Measurements from ENCODE around the gene PLA2G15.

Gene PLA2G15

DNA sequence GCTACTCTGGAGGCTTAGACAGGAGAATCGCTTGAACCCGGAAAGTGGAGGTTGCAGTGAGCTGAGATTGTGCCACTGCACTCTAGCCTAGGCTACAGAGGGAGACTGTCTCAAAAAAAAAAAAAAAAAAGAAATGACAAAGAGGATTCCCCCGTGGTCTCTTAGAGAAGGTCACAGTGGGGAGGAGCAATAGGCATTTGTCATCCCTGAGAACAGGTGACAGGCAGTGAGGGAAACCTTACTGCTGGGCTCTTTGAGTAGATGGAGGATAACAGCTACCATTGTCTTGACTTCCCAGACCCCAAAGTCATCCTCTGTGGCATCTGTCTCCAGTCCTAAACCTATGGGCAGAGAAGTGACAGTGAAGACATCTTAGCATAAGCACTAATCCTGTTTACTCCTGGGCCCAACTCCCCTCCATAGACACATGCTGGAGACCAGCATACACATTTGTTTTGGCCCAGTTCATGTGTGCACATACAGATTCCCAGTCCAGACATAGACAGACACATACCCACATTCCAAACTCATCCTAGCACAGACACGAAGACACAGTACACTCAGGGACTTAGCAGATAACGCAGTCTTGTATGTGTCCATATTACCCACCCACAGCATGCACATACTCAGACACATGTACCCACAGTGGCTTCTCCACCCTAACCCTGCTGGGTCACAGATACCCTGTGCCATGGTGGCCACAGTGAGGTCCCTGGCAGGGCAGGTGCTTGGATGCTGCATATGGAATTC lies 11.9 kb upstream of the PLA2G15 start:
- DNase-seq: no peak

- DNase-seq: no peak
Measured at GRCh38 chr16:68233835-68234187, 11.4 kb upstream of the PLA2G15 start.

DNA sequence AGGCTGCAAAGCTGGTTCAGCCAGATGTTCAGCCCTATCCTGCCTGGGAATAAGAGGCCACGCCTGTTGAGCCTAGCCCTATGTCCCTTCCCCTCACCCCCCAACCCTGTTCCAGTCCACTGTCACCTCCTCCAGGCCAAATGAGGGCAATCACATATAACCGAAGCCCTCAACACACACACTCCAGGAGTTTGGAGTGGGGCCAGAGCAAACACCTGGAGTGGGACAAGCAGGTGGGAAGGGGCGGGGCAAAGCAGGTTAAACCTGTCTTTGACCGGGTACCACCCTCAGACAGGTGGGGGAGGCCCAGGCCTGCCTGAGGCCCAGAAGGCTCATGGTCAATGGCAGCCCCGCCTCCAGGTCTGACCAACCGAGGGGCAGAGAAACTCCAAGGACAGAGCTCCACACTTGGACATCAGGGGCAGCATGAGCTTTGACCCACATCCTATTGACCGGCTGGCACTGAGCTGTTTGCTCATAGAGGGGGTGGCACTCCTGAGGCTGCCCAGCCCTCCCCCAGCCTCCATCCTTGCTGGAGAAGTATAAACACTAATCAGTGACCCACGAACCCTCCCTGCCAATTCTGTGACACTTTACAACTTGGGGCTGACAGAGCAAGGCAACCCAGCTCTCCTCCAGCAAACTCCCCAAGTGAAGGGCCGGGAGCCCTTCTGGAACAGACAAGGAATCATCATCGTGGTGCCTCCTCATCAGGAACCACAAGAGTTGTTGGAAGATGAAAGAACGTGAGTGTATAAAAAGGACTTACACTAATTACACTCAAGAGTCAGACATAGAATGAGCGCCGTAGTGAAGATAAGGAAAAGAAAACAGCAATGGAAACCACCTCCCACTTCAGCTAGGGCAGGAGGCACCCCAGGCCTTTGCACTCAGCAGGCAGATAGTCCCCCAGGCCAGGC lies 10.7 kb upstream of the PLA2G15 start:
- no peak for DNase-seq

- no peak for DNase-seq
Measured at GRCh38 chr16:68235108-68235886, 9.9 kb upstream of the PLA2G15 start.

- DNase-seq: no peak
Measured at GRCh38 chr16:68235887-68236136, 9.4 kb upstream of the PLA2G15 start, which contains the start of gene ESRP2. TSS of gene ESRP2 (minus strand) at chr16:68236127. CDS start at chr16:68236045, 82 bp downstream.

DNA sequence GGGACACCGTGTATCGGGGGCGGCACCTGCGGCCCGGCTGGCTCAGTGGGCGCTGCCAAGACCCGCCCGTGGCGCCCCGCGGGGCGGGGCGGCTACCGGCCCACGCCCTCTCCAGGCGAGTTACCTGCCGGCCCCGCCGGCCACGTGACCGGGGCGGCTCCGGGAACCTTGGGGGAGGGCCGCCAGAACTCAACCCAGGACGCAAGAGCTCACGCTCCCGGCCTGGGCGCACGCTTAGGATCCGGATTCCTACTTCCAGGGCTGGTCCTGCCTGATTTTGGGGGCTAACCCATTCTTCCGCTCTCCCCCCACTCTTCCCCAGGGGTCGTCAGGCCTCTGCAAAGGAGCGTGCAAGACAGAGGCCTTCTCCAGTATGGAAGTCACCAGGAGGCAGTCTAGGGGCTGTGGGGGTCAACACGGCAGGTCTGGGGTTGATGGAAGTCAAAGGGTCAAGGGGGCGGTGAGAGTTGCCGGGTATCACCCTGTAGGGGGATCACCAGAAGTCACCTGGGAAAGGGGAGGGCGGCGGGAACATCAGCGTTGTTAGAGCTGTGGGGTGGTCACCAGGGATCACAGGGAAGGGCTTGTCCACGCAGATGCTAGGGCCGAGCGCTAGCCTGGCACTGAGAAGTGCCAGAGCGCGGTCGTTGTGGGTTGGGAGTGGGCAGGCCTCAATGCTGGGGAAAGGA lies 8.9 kb upstream of the PLA2G15 start:
- no peak for DNase-seq

DNA sequence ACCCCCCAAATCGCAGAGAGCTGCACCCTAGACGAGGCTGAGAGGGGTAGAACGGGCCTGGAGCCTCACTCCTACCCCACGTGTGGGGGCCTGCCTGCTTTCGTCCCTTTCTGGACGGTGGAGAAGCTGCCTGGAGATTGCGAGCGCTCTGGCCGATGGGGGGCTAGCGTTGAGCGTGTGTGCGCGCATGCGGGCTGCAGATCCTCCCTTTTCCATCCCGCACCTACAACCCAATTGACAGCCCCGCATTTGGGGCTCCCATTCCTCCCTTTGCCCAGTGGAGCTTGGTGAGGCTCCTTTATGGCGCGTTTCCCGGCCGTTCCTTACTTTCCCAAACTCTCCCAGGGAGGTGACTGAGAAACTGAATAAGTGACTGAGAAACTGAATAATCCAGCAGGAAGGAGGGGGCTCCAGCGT lies 8.3 kb upstream of the PLA2G15 start:
- no peak for DNase-seq

- DNase-seq: peak; percentile 98
Measured at GRCh38 chr16:68237243-68238028, 7.7 kb upstream of the PLA2G15 start.

DNA sequence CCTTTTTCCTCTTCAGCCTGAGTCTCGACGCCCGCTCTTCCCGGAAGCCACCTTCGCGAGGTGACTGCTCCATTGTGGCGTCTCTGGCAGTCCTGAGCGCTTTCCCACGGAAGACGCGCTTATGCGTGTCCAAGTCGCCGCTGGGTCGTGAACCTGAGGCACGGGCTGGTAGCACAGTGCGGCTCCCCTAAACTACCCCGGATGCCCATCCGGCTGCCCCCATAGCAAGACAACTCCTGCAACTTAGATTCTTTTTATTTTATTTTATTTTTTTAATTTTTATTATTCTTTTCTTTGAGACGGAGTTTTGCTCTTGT lies 7.2 kb upstream of the PLA2G15 start:
- DNase-seq: no peak

GRCh38 chr16:68242085-68242484 lies 3.1 kb upstream of the PLA2G15 start:
- no peak for DNase-seq

DNA sequence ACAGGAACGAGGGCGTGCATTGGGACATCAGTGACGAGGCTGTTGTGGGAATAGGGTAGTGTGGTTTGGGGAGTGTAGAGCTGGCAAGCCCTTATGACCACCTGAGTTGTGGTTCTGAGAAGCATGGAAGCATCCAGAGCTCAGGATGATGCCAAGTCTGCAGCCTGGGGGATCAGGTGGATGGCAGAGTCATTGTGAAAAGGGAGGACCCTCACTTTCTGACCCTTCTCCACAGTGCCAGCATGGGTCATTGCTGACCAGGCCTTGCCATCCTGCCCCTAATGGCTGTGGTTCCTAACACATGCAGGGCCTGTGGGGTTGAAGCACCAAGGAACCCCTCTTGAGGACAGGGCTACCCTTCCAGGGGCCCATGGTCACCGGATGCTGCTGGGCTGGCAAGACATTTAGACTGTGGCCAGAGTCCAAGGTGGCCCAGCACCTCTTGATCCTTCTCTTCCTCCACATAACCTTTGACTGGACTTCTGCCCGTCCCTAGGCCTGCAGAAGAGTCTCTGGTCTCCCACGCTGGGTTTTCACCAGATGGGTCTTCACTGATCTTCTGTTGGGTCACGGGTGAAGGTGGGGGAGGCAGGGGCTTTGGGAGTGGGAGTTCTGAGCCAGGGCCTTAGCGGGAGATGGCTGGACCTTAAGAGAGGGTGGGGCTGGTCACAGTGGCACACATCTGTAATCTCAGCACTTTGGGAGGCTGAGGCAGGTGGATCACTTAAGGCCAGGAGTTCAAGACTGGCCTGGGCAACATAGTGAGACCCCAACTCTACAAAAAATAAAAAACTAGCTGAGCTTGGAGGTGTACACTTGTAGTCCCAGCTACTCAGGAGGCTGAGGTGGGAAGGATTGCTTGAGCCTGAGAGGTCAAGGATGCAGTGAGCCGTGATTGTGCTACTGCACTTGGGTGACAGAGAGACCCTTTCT lies 2.0 kb upstream of the PLA2G15 start:
- DNase-seq: no peak

GRCh38 chr16:68244481-68244902 lies 681 bp upstream of the PLA2G15 start:
- DNase-seq: no peak

DNA sequence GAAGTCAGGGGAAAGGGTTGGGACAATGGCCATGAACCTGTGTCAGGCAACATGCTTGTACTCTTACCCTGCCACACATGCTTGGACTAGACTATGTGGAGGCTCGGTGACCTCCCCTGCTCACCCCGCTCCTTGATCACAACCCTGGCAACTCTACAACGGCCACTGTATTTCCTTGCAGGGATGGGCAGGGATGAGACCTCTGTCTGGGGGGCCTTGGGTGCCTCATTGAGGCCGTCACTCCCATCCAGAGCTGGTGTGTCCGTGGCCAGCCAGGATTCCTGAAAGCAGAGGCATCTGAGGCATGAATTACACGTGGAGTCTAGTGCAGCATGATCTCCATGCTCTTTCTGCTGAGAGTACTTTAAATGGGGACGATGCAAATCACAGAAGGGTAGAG lies 948 bp downstream of the PLA2G15 start:
- no peak for DNase-seq

GRCh38 chr16:68246666-68247065 lies 1.5 kb downstream of the PLA2G15 start:
- no peak for DNase-seq

DNA sequence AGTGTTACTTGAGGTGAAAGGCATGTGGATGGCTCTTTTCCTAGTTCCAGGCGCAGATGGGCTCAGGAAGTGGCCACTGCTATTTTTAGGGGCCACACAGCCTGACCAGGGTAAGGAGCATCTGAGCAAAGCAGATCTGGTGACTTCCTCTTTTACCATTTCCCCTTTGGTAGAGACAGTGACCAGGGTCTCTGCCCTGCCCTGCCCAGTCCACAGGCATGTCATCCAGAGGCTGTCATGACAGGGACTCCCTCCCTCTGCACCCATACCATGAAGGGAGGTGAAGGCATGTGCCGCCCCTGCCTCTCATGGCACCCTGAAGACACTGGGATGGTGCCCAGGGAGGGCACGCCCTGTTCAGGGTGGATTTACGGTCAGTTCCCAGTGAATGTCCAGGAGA lies 2.2 kb downstream of the PLA2G15 start:
- no peak for DNase-seq

GRCh38 chr16:68247932-68248331 lies 2.8 kb downstream of the PLA2G15 start:
- no peak for DNase-seq

DNA sequence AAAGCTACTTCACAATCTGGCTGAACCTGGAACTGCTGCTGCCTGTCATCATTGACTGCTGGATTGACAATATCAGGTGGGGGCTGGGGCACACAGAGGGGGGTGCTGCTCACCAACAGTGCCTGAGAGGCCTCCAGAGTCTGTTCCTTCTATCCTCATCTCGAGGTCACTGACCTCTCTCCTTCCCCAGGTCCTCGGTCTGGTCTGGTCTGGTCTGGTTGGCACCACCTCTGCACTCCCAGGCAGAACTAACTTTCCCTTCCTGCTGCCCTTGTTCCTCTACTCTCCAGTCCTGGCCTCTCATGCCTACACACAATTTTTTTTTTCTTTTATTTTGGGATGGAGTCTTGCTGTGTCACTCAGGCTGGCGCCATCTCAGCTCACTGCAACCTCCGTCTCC lies 4.2 kb downstream of the PLA2G15 start:
- no peak for DNase-seq

DNA sequence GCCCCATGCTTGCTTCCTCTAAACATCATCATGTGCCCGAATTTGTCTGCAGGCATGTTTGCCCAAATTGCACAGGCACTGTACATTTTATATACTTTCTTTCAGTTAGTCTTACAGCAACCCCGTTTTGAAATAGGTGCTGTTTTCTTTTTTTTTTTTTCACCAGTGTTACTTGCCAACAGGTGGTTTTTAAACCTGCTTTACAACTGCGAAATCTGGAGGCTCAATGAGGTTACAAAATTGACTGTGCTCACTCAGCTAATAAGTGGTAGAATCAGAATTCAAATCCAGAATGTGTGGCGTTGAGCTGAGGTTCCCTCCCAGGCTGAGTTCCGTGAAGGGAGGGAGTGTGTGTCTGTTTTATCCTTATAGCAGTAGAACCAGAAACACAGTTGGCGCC lies 5.8 kb downstream of the PLA2G15 start:
- no peak for DNase-seq

DNA sequence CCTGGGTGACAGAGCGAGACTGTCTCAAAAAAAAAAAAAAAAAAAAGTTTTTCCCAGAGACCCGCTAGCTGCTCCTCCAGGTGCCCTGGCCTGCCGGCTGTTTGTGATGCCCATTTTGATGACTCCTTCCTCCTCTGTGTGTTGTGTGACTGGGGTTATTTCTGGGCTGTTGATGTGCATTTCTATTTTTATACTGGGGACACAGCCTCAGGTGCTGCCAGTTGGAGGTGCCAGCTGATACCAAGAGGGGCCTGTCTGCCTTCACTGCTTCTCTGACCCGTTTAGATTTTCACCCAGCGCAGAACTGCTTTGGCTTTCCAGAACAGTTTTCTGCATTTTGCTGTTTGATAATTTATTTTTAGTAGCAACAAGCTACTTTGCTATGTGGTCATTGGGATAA lies 6.7 kb downstream of the PLA2G15 start:
- DNase-seq: no peak

DNA sequence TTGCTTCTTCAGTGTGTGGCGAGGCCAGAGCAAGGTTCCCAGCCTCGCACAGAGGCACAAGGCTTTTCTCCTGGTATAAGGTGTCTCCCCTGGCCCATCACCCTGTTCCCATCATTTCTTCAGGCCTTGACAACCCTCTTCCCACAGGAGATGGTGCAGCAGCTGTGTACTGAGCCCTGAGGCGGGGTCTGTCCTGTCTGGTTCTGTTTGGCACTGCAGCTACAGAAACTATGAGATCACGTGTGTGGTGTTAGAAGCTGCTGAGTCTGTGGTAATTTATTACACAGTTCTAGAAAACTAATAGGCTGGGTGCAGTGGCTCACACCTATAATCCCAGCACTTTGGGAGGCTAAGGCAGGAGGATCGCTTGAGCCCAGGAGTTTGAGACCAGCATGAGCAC lies 7.2 kb downstream of the PLA2G15 start:
- no peak for DNase-seq

GRCh38 chr16:68253721-68254120 lies 8.5 kb downstream of the PLA2G15 start:
- DNase-seq: no peak
